Epithelial cell of proximal tubule (primary cell): ENCODE data around the gene TMEM266. TPM values are rescaled to one million over a fixed set of nuclear protein-coding genes. Genes with fewer than 3 reads are reported as not detected.

ENCODE experiments used
- DNase-seq: peaks from one replicate; pipeline ENCODE4 v3.0.0-alpha.2; 2011; ENCODE audit warnings: low read depth
- H3K4me3 ChIP-seq: 2 replicates; pipeline ENCODE4 v1.5.1; 2011; ENCODE audit warnings: low read depth, mild to moderate bottlenecking, low read length
- CTCF ChIP-seq: conservative IDR thresholded peaks from 2 replicates; pipeline ENCODE4 v1.5.1; 2012; ENCODE audit warnings: low read depth, mild to moderate bottlenecking, low read length
- total RNA-seq: library from RNA; depleted of rRNA; stranded (reverse); fragments of >200 nt; gene quantifications from 2 replicates; pipeline ENCODE4 v1.2.3, GENCODE V29; 2015

The TMEM266 gene
- total RNA-seq, 1 donor from 2014 or later: not detected

- H3K4me3 ChIP-seq: peak overlapping the region; percentile 57
- no peak for DNase-seq
- TF ChIP-seq CTCF: peak; percentile 28
Measured at GRCh38 chr15:76058714-76059319, 968 bp upstream of the TMEM266 start.

DNA sequence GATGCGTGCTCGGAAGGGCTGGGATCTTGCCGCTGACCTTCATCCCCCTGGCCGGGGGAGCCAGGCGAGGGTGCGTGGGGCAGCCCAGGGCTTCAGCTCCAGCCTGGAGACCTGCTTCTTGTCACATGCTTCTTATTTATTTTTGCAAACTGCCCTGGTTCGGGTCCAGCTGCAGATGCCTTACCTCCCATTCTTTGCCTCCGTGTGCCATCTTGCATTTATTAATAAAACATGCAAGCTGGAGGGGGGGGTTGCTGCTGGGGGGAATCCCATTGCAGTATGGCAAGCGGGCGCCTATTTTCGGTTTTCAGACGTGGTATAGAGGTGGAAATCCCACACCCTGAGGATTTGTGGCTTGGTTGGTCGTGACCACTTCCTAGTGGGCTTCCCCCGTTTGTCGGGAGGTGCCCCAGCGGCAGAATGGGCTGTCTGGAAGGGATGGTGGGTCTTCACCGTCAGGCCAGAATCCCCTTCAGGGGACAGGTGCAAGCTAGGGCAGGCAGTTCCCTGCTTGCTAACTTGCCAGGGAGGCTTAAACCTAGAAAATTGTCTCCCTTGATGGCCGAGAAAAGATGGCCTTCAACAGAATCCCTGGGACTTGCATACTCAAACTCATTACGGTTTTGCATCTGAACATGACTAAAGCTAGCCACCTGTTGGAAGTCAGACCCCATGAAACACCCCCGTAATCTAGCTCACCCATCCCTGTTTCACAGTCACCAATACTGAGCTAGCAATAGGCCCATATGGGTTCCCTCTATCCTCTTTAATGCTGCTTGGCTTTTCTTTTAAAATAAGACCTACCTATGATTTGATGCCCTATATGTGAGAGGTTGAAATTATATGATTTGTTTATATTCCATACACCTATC lies 569 bp downstream of the TMEM266 start:
- TF ChIP-seq CTCF: no peak
- DNase-seq: no peak

DNA sequence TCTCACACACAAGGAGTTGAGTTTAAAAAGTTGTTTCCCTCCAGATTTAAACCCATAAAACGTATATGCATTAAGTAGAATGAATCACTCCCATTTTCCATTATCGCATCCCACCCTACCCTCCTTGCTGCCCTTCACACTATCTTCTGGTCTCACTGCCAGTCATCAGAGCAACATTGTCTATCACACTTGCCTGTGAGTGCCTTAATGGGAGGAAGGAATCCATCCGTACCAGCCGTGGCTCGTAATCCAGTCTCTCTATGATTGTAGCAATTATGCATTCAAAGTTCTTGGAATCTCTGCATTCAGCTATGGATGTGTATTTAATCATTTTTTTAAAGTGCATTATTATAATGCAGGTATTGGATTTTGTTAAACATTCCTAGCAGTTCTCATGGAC lies 1.9 kb downstream of the TMEM266 start:
- TF ChIP-seq CTCF: no peak
- no peak overlapping the region for H3K4me3 ChIP-seq
- DNase-seq: no peak

More for the DNA sequence above, 569 bp downstream of the TMEM266 start:
- peak overlapping the region; percentile 50 for H3K4me3 ChIP-seq

DNA sequence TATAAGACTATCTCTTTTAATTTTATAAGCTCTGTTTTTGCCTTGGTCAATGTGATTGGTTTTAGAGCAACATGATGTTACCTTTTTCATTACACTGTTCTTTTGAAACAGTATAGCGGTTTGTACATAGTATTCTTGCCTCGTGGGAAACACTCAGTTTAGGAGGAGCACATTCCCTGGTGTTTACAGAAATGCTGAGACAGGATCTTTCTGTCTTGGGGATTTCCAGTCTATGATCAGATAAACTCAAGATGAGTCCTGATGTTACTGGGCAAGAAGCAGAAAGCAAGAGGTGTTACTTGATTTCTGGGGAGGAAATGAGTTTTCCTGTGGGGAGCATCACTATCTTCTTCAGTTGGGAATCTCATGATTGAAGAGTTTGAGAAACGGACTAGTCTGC lies 2.5 kb downstream of the TMEM266 start:
- no peak for TF ChIP-seq CTCF
- no peak overlapping the region for H3K4me3 ChIP-seq
- no peak for DNase-seq

GRCh38 chr15:76064375-76064774 lies 4.6 kb downstream of the TMEM266 start:
- H3K4me3 ChIP-seq: no peak overlapping the region
- DNase-seq: no peak
- no peak for TF ChIP-seq CTCF

- no peak for TF ChIP-seq CTCF
- H3K4me3 ChIP-seq: no peak overlapping the region
- no peak for DNase-seq
Measured at GRCh38 chr15:76065245-76065644, 5.5 kb downstream of the TMEM266 start.
